ENCODE data around the gene SGSM1.
"Not testable (repeated sequence)": the region's sequence is repeated elsewhere in the genome, so short reads cannot be mapped to it uniquely, and the experiment has no call there.

Gene SGSM1

DNA sequence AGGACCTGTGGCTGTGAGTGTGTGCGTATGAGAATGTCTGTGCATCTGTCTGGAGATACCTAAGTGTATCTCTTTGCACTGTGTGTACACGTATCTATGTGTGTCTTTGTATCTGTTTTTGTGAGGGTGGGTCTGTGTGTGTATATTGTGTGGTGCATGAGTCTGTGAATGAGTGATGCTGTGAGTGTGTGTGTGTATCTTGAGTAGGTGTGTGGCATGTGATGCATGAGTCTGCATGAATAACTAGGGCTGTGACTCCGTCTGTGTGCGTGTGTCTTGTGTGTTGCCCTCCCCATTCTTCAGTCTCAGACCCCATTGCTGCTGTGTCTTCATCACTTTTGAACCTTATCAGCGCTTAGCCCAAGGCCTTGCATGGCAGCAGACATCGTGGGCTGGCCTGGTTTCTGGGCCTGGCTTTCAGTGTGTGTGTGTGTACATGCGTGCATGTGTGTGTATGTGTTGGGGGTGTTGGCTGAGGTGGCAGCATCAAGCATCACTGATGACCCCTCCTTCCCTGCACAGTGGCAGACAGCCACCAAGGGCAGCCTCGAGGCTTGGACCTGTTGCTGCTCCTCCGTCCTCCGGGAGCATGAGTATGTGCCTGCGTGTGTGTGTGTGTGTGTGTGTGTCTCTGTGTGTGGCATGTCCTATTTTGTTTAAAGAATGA, 1.4 kb downstream of the SGSM1 start:
- no peak for DNase-seq

DNA sequence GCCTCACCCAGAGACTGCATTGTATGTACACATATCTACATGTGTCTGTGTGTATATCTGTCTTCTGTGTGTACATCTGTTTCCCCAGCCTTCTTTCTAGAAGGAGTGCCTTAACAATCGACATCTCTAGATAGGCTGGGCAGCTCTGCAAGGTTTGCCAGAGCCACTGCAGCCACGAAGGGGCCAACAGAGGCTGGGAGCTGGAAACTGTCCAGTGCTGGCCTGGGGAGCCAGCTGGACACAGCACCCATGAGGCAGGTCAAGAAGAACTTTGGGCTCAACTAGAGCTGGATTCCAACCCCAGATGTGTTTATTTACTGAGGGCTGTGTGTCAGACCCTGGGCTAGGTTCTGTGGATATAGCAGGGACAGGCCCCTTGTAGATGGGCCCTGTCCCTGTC, 3.3 kb downstream of the SGSM1 start:
- no peak for DNase-seq

DNA sequence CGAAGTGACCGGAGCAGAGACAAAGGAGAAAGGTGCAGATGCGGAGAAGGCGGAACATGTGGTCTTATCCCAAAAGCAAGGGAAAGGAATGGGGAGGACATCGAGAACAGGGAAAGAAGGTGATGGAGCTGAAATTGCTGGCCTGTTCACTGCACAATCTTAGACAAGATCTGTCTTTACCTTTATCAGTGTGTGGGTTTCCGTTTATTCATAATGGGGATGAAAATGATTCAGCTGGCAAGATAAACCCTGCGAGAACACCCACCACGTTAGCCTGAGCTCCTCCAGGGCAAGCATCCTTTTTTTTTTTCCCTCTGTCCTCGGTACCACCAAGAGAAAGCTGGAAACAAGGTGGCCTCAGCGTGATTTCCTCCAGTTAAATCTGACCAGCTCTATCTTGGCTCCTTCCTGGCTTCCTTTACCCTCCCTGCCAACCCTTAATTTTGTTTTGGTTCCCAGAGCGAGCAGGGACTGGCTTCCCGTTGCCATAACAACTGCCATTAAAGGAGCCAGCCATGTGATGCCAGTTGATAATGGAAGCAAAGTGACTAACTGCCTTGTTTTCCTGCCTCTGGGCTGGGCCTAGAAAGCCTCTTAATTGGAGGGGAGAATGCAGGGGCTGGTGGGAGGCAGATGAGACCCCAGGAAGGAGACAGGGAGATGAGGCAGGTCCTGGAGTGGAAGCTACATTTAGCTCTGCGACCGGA, 4.2 kb downstream of the SGSM1 start:
- DNase-seq: no peak

DNA sequence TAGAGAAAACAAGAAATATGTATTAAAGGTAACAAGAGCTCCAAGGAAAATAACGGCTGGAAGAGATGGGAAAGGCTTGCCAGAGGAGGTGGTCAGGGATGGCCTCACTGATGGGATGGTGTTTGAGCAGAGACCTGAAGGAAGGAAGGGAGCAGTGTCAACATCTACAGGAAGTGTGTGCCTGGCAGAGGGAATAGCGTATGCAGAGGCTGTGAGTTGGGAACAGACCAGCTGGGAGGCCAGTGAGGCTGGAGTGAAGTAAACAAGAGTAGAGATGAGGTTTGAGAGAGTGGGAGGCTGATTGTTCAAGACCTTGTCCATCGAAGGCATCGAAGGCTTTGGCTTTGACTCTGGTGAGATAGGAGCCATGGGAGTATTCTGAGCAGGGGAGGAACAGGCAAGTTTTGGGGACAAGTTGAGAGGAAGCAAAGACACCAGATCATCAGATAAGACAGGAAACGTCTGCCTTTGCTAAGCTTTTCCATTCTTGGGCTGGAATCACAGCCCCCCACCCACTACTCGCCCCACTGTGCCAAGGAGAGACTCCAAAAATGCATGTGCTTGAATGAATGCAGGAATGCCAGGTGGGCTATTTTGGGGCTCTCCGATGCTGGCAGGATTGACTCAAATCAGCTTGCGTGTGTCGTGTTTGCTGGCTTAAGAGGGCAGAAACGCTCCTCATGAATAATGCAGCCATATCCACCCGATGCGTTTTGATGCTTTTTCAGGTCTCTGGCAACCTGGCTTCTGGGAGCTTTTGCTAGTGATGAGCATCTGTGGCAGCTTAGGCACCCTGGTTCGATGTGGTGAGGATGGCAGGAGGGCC, 7.2 kb downstream of the SGSM1 start:
- DNase-seq: no peak

DNA sequence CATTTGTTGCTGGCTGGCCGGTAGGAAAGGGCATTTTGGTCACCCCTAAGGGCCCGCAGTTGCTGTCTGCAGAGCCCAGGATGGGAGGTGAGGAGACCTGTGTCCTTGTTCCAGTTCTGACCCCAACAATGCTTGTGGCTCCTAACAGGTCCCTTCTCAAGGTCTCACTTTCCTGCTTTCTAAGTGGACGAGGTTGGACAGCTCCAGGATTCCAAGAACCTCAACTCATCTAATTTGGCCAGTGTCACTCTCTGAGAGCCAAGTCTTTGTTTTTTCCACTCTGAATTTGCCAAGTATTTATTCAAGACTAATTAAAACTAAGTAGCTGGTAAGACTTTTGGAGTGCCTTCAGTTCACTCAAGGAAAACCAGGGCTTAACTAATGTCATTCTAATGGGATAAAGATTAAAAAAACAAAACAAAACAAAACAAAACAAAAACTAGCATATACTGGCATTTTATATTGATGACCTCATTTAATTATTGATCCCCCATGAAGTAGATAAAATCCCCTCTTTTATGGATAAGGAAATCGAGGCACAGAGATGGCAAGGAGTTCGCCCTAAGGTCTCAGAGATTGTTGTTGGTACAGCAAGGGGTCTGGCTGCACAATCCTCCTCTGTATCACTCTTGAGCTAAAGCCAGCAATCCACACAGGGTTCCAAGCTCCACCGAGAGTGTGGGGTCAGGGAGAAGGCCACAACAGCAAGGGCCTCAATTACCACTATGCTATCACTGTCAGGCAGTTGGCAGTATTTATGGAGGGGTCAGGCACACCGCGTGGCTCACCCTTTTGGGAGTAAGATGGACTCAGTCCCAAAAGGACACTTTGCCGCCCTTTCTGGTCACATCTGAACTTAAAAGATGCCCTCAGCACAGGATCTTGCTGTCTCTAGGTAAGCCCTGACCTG, 8.1 kb downstream of the SGSM1 start:
- DNase-seq: no peak

DNA sequence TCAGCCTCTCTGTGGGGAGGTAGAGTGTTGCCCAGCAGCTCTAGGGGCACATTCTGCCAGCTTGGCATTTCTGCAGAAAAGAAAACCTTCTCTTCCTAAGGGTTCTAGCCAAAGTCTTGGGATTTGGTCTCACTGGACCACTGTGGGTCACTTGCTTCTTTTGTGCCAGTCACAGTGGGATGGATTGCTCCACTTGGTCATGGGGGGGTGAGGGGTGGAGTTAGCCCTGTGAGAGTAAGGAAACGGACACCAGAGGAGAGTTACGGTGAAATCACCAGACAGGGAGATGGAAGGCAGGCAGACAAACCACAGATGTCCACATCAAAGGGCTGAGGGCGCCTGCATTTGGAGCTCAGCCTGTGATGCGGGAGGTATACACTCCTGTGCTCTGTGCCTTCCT, 10.8 kb downstream of the SGSM1 start:
- DNase-seq: no peak

DNA sequence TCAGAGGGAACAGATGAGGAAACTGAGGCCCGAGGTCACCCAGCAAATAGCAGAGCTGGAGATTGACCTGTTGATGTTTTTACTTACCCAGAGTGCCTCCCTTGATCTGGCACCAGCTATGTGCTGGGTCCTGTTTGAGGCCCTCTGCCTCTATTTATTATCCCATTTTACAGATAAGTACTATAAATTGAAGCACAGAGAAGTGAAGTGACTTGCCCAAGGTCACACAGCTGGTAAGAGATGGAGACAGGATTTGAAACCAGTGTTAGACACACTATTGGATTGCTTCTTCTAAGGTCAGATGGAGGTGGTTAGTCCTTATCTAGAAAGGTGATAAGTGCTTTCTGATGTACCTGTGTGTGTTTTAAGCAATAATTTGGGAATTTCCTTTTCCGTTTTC, 13.5 kb downstream of the SGSM1 start:
- no peak for DNase-seq

DNA sequence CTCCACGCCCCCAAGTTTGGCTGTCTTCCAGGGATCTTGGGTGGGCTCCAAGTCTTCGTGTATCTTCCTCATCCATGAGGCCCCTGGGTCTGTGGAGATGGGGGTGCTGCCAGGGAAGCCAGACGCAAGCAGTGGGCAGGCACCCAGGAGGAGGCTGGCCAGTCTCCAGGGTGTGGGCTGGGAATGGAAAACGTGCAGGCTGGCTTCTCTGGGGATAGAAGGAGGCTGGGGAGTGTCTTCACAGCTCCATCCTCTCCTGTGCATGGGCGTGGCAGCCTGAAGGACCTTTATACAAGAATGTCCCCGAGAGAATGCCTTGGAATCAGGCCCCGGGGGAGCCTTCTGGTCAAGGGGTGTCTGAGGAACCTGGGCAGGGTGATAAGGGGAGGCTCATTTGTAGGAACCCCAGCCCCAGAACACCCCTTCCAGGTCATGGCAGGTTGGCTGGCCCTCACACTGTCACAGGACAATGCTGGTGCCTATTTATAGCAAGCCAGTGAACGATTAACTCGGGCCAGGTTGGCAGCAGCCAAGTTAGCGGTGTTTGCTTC, 14.0 kb downstream of the SGSM1 start:
- DNase-seq: no peak

DNA sequence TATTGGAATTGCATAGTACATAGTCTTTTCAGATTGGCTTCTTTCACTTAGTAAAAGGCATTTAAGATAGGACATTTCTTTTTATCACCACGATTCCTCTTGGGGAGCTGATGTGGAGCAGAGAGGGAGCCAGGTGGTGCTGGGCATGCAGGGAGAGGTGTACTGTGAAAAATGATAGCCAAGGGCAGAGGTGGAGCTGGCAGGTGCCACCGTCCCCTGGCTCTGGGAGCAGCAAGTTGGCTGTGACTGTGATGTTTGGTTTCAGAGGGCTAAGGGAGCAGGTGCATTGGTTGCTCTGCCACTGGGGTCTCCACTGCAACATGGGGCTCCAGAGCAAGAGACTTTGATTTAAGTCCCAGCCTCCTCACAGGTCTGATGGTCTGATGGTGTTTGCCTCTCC, 16.5 kb downstream of the SGSM1 start:
- DNase-seq: no peak

DNA sequence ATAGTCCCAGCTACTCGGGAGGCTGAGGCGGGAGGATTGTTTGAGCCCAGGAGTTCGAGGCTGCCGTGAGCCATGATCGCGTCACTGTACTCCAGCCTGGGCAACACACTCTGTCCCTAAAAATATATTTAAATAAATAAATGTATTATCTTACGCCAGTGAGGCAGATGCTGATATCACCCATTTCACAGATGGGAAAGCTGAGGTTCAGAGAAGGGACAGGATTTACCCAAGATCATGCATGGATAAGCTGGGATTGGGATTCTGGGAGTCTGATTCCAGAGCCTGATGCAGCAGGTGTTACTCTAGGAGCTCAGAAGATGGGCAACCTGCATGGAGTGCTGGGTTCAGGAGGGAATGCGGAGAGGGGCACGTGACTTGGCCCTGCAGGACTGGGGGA, 17.8 kb downstream of the SGSM1 start:
- DNase-seq: no peak

DNA sequence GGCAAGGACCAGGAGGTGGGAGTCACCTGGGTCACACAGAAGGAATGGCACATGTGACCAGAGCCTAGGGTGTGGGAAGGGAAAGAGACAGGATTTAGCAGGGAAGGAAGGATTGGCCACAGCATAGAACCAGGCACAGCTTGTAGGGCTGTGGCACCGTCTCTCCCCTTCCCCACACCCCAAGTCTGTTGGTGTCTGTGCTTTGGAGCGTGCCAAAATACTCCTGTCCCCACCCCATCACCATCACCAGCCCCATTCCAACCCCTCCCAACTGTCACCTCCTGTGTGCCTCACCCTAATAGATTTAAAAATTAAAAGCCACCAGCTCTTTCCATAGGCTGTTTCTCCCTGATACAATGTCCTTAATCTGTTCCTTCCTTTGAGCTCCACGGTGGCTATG, 18.2 kb downstream of the SGSM1 start:
- DNase-seq: no peak

DNA sequence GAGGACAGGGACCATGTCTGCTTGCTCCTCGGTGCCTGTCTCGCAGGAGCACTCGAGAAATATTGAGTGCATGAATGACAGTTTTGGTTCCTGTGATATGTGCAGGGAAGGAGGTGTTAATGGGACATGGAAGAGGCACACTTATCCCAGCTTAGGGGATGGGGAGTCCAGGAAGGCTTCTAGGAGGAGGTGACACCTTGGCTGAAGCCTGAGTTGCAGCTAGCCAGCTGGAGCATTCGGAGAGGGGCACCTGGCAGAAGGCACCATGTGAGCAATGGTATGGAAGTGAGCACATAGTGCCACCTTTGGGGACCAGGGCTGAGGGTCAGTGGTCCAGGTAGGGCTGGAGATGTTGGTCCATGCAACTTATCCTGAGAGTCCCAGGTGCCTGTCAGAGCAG, 18.9 kb downstream of the SGSM1 start:
- no peak for DNase-seq

DNA sequence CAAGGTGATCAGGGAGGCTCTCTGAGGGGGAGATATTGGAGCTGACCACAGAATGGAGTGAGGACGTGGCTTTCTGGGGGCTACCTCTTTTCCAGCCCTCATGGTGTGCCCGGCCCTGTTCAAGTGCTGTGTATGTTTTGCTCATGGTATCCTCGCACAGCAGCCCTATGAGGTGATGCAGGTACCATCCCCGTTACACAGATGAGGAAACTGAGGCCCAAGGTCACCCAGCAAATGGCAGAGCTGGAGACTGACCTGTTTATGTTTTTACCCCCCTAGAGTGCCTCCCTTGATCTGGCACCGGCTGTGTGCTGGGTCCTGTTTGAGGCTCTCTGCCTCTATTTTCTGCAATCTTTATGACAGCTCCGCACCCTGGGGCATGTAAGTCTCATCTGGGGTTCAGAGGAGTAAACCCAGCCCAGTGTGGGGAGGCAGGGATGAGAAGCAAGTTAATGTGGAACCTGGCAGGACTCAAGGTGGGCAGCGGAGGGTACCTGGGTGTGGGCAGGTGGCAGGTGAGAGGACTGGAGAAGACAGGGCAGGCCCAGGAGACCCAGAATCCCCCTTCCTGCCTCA, 20.8 kb downstream of the SGSM1 start:
- DNase-seq: no peak

DNA sequence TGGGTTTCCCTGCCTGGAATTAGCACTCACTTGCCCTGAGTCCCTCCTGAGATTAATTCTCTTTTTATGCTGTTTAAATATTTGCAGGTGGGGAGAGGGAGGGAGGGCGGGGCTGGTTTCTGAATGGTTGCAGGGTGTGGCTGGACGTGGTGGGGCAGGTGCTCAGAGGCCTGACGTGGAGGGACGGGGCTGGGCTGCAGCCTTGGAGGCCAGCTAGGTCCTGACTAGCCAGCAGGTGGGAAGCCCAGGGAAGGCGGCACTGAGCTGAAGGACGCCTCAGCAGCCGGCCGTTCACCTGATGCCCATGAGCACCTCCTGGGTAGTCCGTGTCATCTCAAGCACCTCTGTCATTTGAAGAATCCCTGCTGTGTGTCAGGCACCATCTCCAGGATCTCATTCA, 21.3 kb downstream of the SGSM1 start:
- DNase-seq: no peak

DNA sequence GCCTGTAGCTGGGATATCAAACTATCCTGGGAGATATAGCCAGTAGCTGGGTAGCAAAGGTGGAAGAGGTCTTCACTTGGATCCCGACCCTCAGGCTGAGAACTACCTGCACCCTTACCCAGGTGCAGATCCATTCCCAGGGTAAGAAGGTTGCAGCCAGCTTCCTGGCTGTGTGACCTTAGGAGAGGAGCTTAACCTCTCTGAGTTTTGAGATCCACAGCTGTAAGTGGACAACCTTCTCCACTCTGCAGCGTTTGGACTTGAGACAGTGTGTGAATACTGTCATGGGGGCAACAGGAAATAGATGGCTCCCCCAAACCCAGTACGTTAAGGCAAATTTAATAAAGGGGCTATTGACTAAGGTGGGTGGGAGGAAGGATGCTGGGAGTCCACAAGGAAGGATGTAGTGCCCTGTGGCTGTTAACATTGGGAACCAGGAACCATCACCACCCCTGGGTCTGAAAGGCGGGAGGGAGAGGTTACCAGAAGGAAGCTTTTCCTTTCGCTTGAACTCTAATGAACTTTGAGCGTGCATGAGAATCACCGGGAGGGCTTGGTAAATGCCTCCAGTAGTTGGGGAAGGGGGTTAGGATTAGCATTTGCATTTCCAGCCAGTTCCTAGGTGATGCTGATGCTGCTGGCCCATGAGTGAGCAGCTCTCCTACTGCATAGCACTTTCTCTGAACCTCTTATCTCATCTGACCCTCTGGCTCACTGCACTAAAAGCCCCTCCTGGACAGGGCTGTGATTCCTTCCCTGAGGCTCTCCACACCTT, 24.4 kb downstream of the SGSM1 start:
- DNase-seq: no peak

DNA sequence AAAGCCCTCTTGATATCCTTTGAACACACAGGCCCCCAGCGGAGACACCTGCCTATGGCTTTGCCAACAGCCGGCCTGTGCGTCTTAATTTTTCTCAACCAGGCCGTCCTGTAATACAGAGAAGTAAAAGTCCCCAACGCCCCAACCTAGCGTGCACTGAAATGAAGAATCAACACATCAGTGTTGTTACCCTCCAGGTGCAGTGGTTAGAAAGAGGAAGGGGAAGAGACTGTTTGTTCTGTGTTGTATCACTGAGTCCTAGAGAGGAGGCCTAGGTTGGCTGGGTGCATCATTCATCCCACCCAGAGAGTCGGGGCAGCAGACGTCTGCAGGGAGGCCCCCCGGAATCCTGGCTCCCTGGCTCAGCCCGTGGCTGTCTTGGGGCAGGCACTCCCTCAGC, 25.7 kb downstream of the SGSM1 start:
- no peak for DNase-seq

DNA sequence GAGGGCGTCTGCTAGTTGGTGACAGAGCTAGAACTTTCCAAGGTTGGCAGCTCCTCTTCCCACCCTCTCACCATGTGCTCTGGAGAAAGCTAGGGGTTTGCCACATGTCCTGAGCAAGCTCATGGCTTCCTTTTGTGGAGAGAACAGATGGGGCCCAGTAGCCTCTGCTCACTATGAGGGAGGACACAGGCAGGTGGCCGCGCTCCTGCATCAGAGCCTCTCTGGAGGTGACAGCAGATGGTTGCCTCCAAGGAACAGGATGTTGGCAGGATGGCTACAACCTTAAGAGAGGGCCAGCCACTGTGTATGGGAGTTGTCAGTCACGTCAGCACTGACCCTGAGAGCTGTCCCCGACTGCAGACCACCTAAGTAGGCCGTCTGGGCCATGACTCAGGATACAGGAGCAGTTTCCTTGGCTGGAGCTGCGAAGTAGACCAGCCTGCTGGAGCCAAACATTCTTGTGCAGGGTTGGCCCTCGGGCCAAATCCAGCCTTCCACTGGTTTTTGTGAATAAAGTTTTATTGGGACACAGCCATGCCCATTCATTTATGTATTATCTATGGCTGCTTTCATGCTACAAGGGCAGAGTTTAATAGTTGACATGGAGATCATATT, 28.0 kb downstream of the SGSM1 start:
- no peak for DNase-seq

DNA sequence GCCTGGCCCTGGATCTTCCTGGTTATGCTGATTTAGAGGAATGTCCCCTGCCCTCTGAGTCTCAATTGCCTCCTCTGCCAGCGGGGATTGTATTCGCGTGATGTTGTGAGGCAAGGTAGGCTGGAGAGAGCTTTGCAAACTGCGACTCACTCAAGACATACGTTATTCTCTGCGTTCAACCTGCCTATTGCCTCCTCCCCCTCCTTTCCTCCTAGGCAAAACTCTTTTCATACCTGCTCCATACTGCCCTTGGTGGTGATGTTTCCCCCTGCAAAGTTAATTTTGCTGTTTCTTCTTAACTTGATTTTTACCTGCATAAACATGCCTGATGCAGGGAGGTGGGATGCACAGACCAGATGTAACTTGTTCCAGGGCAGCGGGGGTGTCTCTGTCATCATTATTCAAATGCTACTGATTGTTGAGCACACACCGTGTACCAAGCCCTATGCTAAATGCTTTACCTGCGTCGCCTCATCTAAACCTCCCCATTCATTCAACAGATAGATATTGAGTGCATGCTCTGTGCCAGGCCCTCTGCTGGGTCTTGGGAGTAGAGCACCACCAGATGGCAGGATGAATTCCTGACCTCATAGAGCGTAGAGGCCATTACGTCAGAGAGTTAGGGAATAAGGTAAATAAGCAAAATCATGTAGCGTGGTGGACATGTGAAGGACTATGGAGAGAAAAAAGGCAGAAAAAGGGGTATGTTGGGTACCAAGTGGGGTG, 29.0 kb downstream of the SGSM1 start:
- no peak for DNase-seq

DNA sequence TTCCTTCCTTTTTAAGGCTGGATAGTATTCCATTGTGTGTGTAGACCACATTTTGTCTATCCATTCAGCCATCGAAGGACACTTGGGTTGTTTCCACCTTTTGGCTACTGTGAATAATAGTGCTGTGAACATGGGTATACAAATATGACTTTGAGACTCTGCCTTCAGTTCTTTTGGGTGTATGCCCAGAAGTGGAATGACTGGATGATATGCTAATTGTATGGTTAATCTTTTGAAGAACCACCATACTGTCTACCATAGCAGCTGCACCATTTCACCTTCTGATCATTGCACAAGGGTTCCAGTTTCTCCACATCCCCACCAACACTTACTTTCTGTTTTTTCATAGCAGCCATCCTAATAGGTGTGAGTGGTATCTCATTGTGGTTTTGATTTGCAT, 30.3 kb downstream of the SGSM1 start:
- no peak for DNase-seq

DNA sequence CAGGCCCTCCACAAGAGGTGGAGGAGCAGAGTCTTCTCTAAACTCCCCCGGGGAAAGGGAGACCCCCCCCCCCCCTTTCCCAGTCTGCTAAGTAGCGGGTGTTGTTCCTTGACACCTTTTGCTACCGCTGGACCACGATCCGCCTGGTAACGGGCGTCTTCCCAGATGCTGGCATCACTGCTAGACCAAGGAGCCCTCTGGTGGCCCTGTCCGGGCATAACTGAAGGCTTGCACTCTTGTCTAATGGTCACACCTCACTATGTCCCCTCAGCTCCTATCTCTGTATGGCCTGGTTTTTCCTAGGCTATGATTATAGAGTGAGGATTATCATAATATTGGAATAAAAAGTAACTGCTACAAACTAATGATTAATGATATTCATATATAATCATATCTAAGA, 31.5 kb downstream of the SGSM1 start:
- not testable (repeated sequence) for DNase-seq

All from NK-92 treated with Interleukin-12 subunit alpha and Interleukin-12 subunit beta, amount 100 ng/mL, for 24 hours (cell line).